ENCODE measurements around the gene MCM7. TPM values are rescaled to one million over a fixed set of nuclear protein-coding genes. Genes with fewer than 3 reads are reported as not detected.

MCM7 gene
- total and polyA plus RNA-seq, 2 of the 13 experiments (the other 11 are each of a cell fraction or from before 2014, with no cell fraction given): 84.5 to 214 TPM

- TF ChIP-seq PATZ1 (CRISPR knock-in tag; IDR thresholded peaks at IDR 0.05) (0 out of 2 replicates have a peak, but pooled peaks have one; percentile 51), ZNF558 (CRISPR knock-in tag; IDR thresholded peaks at IDR 0.05; ENCODE audit: borderline replicate concordance) (peak; percentile 94; the same call in 1 of the 2 replicates), REST (IDR thresholded peaks at IDR 0.05; ENCODE audit: borderline replicate concordance in 1 of 2, low read depth in 1 of 2, low read length in 2 of 2) (no peak; a peak in 1 of 4 replicates), ZBED4 (CRISPR knock-in tag; IDR thresholded peaks at IDR 0.05; ENCODE audit: borderline replicate concordance) (0 out of 2 replicates have a peak, but pooled peaks have one; percentile 80), ZNF703 (CRISPR knock-in tag; IDR thresholded peaks at IDR 0.05; ENCODE audit: borderline replicate concordance) (peak; percentile 90; the same call in 1 of the 2 replicates), IRF2 (CRISPR knock-in tag; IDR thresholded peaks at IDR 0.05) (peak; percentile 83; the same call in 1 of the 2 replicates), TBL1XR1 (IDR thresholded peaks at IDR 0.05; ENCODE audit: borderline replicate concordance, low read length, partially characterized antibody) (no peak), ESRRA (CRISPR knock-in tag; IDR thresholded peaks at IDR 0.05; ENCODE audit: low read depth) (peak; percentile 82), ZNF263 (CRISPR knock-in tag; IDR thresholded peaks at IDR 0.05) (peak; percentile 58; the same call in 1 of the 2 replicates), U2AF1 (optimal IDR thresholded peaks at IDR 0.05; ENCODE audit: low read depth, low read length) (no peak), ZNF564 (CRISPR knock-in tag; IDR thresholded peaks at IDR 0.05) (peak; percentile 95), ARNT2 (CRISPR knock-in tag; IDR thresholded peaks at IDR 0.05; ENCODE audit: low read depth) (peak; percentile 95), PRPF4 (IDR thresholded peaks at IDR 0.05; ENCODE audit: low read depth, low read length, poor library complexity, severe bottlenecking) (no peak)
These were observed 12.4 kb downstream of the MCM7 start, which contains the start of gene COPS6 (continued) for GRCh38 chr7:100088621-100089457.

Data from HepG2 (cell line).